NCI-H1092 treated with DMSO at 0.1 percent for 48 hours (cell line): Measurements from ENCODE around the gene LETM1.

Experiments
- DNase-seq: peaks from one replicate; lab custom pipeline; 2025; lab: John Stamatoyannopoulos, UW

LETM1 gene

GRCh38 chr4:1794809-1795298 lies 61.1 kb downstream of the LETM1 start:
- DNase-seq, result no peak

- no peak for DNase-seq
Measured at GRCh38 chr4:1793940-1794808, 61.8 kb downstream of the LETM1 start.

GRCh38 chr4:1793496-1793840 lies 62.5 kb downstream of the LETM1 start:
- no peak for DNase-seq

GRCh38 chr4:1792832-1793495 lies 63.0 kb downstream of the LETM1 start, which contains the start of gene FGFR3:
TSS of gene FGFR3 (plus strand) at chr4:1793293. CDS start at chr4:1793935, 642 bp downstream.
- DNase-seq, result no peak

GRCh38 chr4:1792158-1792831 lies 63.7 kb downstream of the LETM1 start:
- no peak for DNase-seq

- no peak for DNase-seq
Measured at GRCh38 chr4:1790005-1790404, 66.0 kb downstream of the LETM1 start.

GRCh38 chr4:1789552-1789951 lies 66.4 kb downstream of the LETM1 start:
- no peak for DNase-seq

GRCh38 chr4:1788254-1788973 lies 67.5 kb downstream of the LETM1 start:
- DNase-seq, result no peak

- DNase-seq, result no peak
Measured at GRCh38 chr4:1787411-1788077, 68.4 kb downstream of the LETM1 start.

- DNase-seq, result no peak
Measured at GRCh38 chr4:1786544-1787362, 69.2 kb downstream of the LETM1 start.

- no peak for DNase-seq
Measured at GRCh38 chr4:1785592-1785991, 70.4 kb downstream of the LETM1 start.

- no peak for DNase-seq
Measured at GRCh38 chr4:1784789-1785591, 71.0 kb downstream of the LETM1 start.

GRCh38 chr4:1784395-1784788 lies 71.6 kb downstream of the LETM1 start:
- DNase-seq, result no peak

GRCh38 chr4:1783970-1784369 lies 72.0 kb downstream of the LETM1 start:
- no peak for DNase-seq

GRCh38 chr4:1783015-1783414 lies 72.9 kb downstream of the LETM1 start:
- DNase-seq, result no peak

GRCh38 chr4:1780435-1780834 lies 75.5 kb downstream of the LETM1 start:
- DNase-seq, result no peak

- no peak for DNase-seq
Measured at GRCh38 chr4:1779588-1780382, 76.2 kb downstream of the LETM1 start.

- no peak for DNase-seq
Measured at GRCh38 chr4:1778642-1779392, 77.1 kb downstream of the LETM1 start.
